Mesothelial cell of epicardium (in vitro differentiated cells): Measurements from ENCODE around the gene HKDC1. TPM values are rescaled to one million over a fixed set of nuclear protein-coding genes. Genes with fewer than 3 reads are reported as not detected.

Experiments used
- DNase-seq, 2 experiments: peaks; one replicate each; pipeline ENCODE4 v3.0.0; 2021; ENCODE audit warnings: low spot score in 2 of 2; ENCODE audit not compliant: unreplicated experiment in 2 of 2
- H3K27ac Mint-ChIP-seq: 2 replicates; pipeline ENCODE4 v1.8.0; 2021; ENCODE audit warnings: mixed read lengths
- H3K27me3 Mint-ChIP-seq: 2 replicates; pipeline ENCODE4 v1.8.0; 2021; ENCODE audit warnings: low read depth, mixed read lengths
- H3K36me3 Mint-ChIP-seq: 2 replicates; pipeline ENCODE4 v1.8.0; 2021; ENCODE audit warnings: mixed read lengths
- H3K4me1 Mint-ChIP-seq: 2 replicates; pipeline ENCODE4 v1.8.0; 2021; ENCODE audit warnings: mixed read lengths
- H3K4me3 Mint-ChIP-seq: 2 replicates; pipeline ENCODE4 v1.8.0; 2021; ENCODE audit warnings: mild to moderate bottlenecking, moderate library complexity, mixed read lengths
- H3K9me3 Mint-ChIP-seq: 2 replicates; pipeline ENCODE4 v1.8.0; 2021; ENCODE audit warnings: mixed read lengths
- total RNA-seq: library from RNA; stranded (reverse); gene quantifications from 3 replicates; pipeline ENCODE4 v1.2.1, GENCODE V29; 2021
- TF ChIP-seq, protein P1 (sequence below): fragments of 200-600 bp; sonication (generic); IDR thresholded peaks from one replicate; pipeline ENCODE4 v1.5.0; 2021; ENCODE audit warnings: antibody characterized with exemption; ENCODE audit not compliant: unreplicated experiment

Gene HKDC1
- total RNA-seq, 1 donor from 2014 or later, result not detected

GRCh38 chr10:69232736-69233480 lies 12.8 kb downstream of the HKDC1 start:
- H3K27me3 Mint-ChIP-seq, result peaks cover 1% of the 10 kb centered on the region
- no peak overlapping the region for H3K4me3 Mint-ChIP-seq
- H3K36me3 Mint-ChIP-seq, result no peaks in the 10 kb centered on the region
- DNase-seq, result no peak
- peaks cover 13% of the 10 kb centered on the region for H3K4me1 Mint-ChIP-seq
- peak overlapping the region; percentile 10 for H3K27ac Mint-ChIP-seq
- TF ChIP-seq, protein P1, sequence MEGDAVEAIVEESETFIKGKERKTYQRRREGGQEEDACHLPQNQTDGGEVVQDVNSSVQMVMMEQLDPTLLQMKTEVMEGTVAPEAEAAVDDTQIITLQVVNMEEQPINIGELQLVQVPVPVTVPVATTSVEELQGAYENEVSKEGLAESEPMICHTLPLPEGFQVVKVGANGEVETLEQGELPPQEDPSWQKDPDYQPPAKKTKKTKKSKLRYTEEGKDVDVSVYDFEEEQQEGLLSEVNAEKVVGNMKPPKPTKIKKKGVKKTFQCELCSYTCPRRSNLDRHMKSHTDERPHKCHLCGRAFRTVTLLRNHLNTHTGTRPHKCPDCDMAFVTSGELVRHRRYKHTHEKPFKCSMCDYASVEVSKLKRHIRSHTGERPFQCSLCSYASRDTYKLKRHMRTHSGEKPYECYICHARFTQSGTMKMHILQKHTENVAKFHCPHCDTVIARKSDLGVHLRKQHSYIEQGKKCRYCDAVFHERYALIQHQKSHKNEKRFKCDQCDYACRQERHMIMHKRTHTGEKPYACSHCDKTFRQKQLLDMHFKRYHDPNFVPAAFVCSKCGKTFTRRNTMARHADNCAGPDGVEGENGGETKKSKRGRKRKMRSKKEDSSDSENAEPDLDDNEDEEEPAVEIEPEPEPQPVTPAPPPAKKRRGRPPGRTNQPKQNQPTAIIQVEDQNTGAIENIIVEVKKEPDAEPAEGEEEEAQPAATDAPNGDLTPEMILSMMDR, result no peak
- H3K9me3 Mint-ChIP-seq, result no peaks in the 10 kb centered on the region

DNA sequence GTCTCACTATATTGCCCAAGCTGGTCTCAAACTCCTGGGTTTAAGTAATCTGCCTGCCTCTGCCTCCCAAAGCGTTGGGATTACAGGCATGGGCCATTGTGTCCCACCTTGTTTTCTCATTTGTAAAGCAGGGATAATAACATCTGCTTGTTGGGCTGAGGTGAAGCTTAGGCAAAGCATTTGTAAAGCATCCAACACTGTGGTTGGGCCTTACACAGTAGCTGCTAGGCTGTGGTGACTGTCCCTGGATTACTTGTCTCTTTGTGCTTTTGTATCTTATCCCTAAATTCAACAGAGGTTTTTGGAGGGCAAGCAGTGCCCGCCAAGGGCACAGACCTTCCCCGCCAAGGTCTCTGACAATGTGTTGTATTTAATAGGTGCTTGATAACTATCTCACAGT lies 14.3 kb downstream of the HKDC1 start:
- no peak for DNase-seq
- Mint-ChIP-seq H3K4me1 (peaks cover 13% of the 10 kb centered on the region), H3K9me3 (no peaks in the 10 kb centered on the region), H3K4me3 (no peak overlapping the region), H3K36me3 (no peaks in the 10 kb centered on the region), H3K27me3 (peaks cover 1% of the 10 kb centered on the region), H3K27ac (no peak overlapping the region)
- TF ChIP-seq, protein P1, result no peak

- Mint-ChIP-seq H3K36me3 (no peaks in the 10 kb centered on the region), H3K4me3 (no peak overlapping the region), H3K4me1 (peaks cover 10% of the 10 kb centered on the region), H3K9me3 (no peaks in the 10 kb centered on the region), H3K27me3 (no peaks in the 10 kb centered on the region), H3K27ac (no peak overlapping the region)
- peak; percentile 73 to 95 for DNase-seq
- TF ChIP-seq, protein P1, result peak; percentile 91
Observed at GRCh38 chr10:69237528-69238159, 17.5 kb downstream of the HKDC1 start.

- no peak for DNase-seq
- no peaks in the 10 kb centered on the region for H3K36me3 Mint-ChIP-seq
- TF ChIP-seq, protein P1, result no peak
- H3K4me3 Mint-ChIP-seq, result no peak overlapping the region
- no peaks in the 10 kb centered on the region for H3K9me3 Mint-ChIP-seq
- H3K4me1 Mint-ChIP-seq, result peaks cover 2% of the 10 kb centered on the region
- no peak overlapping the region for H3K27ac Mint-ChIP-seq
- no peaks in the 10 kb centered on the region for H3K27me3 Mint-ChIP-seq
Observed at GRCh38 chr10:69239136-69239535, 19.0 kb downstream of the HKDC1 start.

- H3K36me3 Mint-ChIP-seq, result no peaks in the 10 kb centered on the region
Observed at GRCh38 chr10:69239816-69240434, 19.8 kb downstream of the HKDC1 start.

More at GRCh38 chr10:69239816-69240434, 19.8 kb downstream of the HKDC1 start:
- DNase-seq, result no peak
- Mint-ChIP-seq H3K27ac (no peak overlapping the region), H3K9me3 (no peaks in the 10 kb centered on the region), H3K4me3 (no peak overlapping the region), H3K27me3 (no peaks in the 10 kb centered on the region), H3K4me1 (peaks cover 2% of the 10 kb centered on the region)
- TF ChIP-seq, protein P1, result no peak
